H9 (cell line): Measurements from ENCODE around the gene SCML2. TPM values are rescaled to one million over a fixed set of nuclear protein-coding genes. Genes with fewer than 3 reads are reported as not detected.

Experiments used
- DNase-seq: peaks from one replicate; pipeline ENCODE4 v3.0.0-alpha.2; 2017
- H2AFZ ChIP-seq: one replicate; pipeline ENCODE4 v1.6.1; 2013; ENCODE audit warnings: mild to moderate bottlenecking, low read length, control low read depth, moderate library complexity
- H2AK5ac ChIP-seq: 2 replicates; pipeline ENCODE4 v1.6.1; 2013; ENCODE audit warnings: low read length, control low read depth, mixed read lengths; ENCODE audit not compliant: insufficient read length
- H2BK120ac ChIP-seq: one replicate; pipeline ENCODE4 v1.6.1; 2013; ENCODE audit warnings: low read depth, mild to moderate bottlenecking, low read length, control low read depth, inconsistent platforms; ENCODE audit not compliant: poor library complexity, severe bottlenecking
- H2BK12ac ChIP-seq: 2 replicates; pipeline ENCODE4 v1.6.1; 2013; ENCODE audit warnings: low read length, control low read depth, mixed read lengths, low read depth; ENCODE audit not compliant: insufficient read length
- H2BK15ac ChIP-seq: 2 replicates; pipeline ENCODE4 v1.6.1; 2013; ENCODE audit warnings: low read depth, low read length, control low read depth
- H2BK20ac ChIP-seq: one replicate; pipeline ENCODE4 v1.6.1; 2013; ENCODE audit warnings: low read depth, mild to moderate bottlenecking, low read length, control low read depth, inconsistent platforms; ENCODE audit not compliant: poor library complexity, severe bottlenecking
- H2BK5ac ChIP-seq: 2 replicates; pipeline ENCODE4 v1.6.1; 2013; ENCODE audit warnings: low read length, control low read depth, mixed read lengths; ENCODE audit not compliant: insufficient read length
- H3K14ac ChIP-seq: 2 replicates; pipeline ENCODE4 v1.6.1; 2013; ENCODE audit warnings: low read length, control low read depth; ENCODE audit not compliant: insufficient read depth
- H3K18ac ChIP-seq: 2 replicates; pipeline ENCODE4 v1.6.1; 2013; ENCODE audit warnings: low read depth, mild to moderate bottlenecking, mixed read lengths, low read length, control low read depth; ENCODE audit not compliant: insufficient read length
- H3K23ac ChIP-seq: 2 replicates; pipeline ENCODE4 v1.6.1; 2013; ENCODE audit warnings: low read length, control low read depth, mixed read lengths, low read depth; ENCODE audit not compliant: insufficient read length
- H3K23me2 ChIP-seq: 2 replicates; pipeline ENCODE4 v1.6.1; 2013; ENCODE audit warnings: low read depth, mild to moderate bottlenecking, mixed read lengths, low read length, control low read depth; ENCODE audit not compliant: insufficient read length, poor library complexity, severe bottlenecking
- H3K27ac ChIP-seq: 2 replicates; pipeline ENCODE4 v1.5.1; 2013; ENCODE audit warnings: low read length, control low read depth, mixed read lengths, low read depth; ENCODE audit not compliant: insufficient read length
- H3K27me3 ChIP-seq: 2 replicates; pipeline ENCODE4 v1.6.1; 2013; ENCODE audit warnings: low read length, control low read depth, inconsistent platforms; ENCODE audit not compliant: insufficient read depth
- H3K4ac ChIP-seq: 2 replicates; pipeline ENCODE4 v1.6.1; 2013; ENCODE audit warnings: low read depth, mild to moderate bottlenecking, control low read depth, inconsistent platforms, low read length, moderate library complexity
- H3K4me1 ChIP-seq: 2 replicates; pipeline ENCODE4 v1.6.1; 2013; ENCODE audit warnings: low read length, control low read depth, inconsistent platforms; ENCODE audit not compliant: insufficient read depth
- H3K4me2 ChIP-seq: 2 replicates; pipeline ENCODE4 v1.6.1; 2013; ENCODE audit warnings: low read length, control low read depth, mixed read lengths; ENCODE audit not compliant: insufficient read length, insufficient read depth
- H3K56ac ChIP-seq: 2 replicates; pipeline ENCODE4 v1.6.1; 2013; ENCODE audit warnings: low read depth, mild to moderate bottlenecking, mixed read lengths, low read length, control low read depth; ENCODE audit not compliant: insufficient read length
- H3K79me1 ChIP-seq: 2 replicates; pipeline ENCODE4 v1.6.1; 2013; ENCODE audit warnings: low read depth, mild to moderate bottlenecking, moderate library complexity, low read length, control low read depth, inconsistent platforms; ENCODE audit not compliant: insufficient read depth, poor library complexity, severe bottlenecking
- H3K79me2 ChIP-seq: 2 replicates; pipeline ENCODE4 v1.6.1; 2013; ENCODE audit warnings: low read length, control low read depth, inconsistent platforms; ENCODE audit not compliant: insufficient read depth
- H3K9ac ChIP-seq: 2 replicates; pipeline ENCODE4 v1.6.1; 2013; ENCODE audit warnings: low read length, control low read depth, mixed read lengths; ENCODE audit not compliant: insufficient read length; ENCODE audit errors: extremely low read depth
- H3K9me3 ChIP-seq: one replicate; pipeline ENCODE4 v1.6.1; 2013; ENCODE audit warnings: low read depth, low read length, inconsistent platforms; ENCODE audit not compliant: control insufficient read depth
- H3T11ph ChIP-seq: one replicate; pipeline ENCODE4 v1.6.1; 2013; ENCODE audit warnings: mild to moderate bottlenecking, low read length, control low read depth, inconsistent platforms
- H4K20me1 ChIP-seq: one replicate; pipeline ENCODE4 v1.6.1; 2013; ENCODE audit not compliant: control insufficient read depth, insufficient read length, insufficient read depth
- H4K5ac ChIP-seq: 2 replicates; pipeline ENCODE4 v1.6.1; 2013; ENCODE audit warnings: low read depth, mild to moderate bottlenecking, mixed read lengths, low read length, control low read depth; ENCODE audit not compliant: insufficient read length
- H4K8ac ChIP-seq: replicated peaks from 2 replicates; pipeline ENCODE4 v1.6.1; 2013; ENCODE audit warnings: low read length, control low read depth, mixed read lengths, low read depth; ENCODE audit not compliant: insufficient read length
- H4K91ac ChIP-seq: 2 replicates; pipeline ENCODE4 v1.6.1; 2013; ENCODE audit warnings: low read depth, mild to moderate bottlenecking, moderate library complexity, mixed read lengths, low read length, control low read depth; ENCODE audit not compliant: insufficient read length
- H3K27ac Mint-ChIP-seq, 3 experiments: 2 replicates in 2 of 3; 3 replicates in 1 of 3; pipeline ENCODE4 v1.8.0; 2020 to 2021; ENCODE audit warnings: mixed read lengths in 3 of 3, mild to moderate bottlenecking in 1 of 3, moderate library complexity in 1 of 3
- H3K27me3 Mint-ChIP-seq: 2 replicates; pipeline ENCODE4 v1.8.0; 2021; ENCODE audit warnings: low read depth, mild to moderate bottlenecking, moderate library complexity, mixed read lengths
- H3K36me3 Mint-ChIP-seq, 3 experiments: 2 replicates in 2 of 3; 3 replicates in 1 of 3; pipeline ENCODE4 v1.8.0; 2020 to 2021; ENCODE audit warnings: low read depth in 3 of 3, mixed read lengths in 3 of 3; ENCODE audit not compliant: insufficient read depth in 1 of 3
- H3K4me1 Mint-ChIP-seq, 2 experiments: 2 replicates each; pipeline ENCODE4 v1.8.0; 2020; ENCODE audit warnings: mixed read lengths in 2 of 2
- H3K4me3 Mint-ChIP-seq, 2 experiments: 2 replicates in 1 of 2; 3 replicates in 1 of 2; pipeline ENCODE4 v1.8.0; 2020 to 2021; ENCODE audit warnings: mild to moderate bottlenecking in 2 of 2, mixed read lengths in 2 of 2, moderate library complexity in 1 of 2
- H3K9me3 Mint-ChIP-seq, 2 experiments: 2 replicates in 1 of 2; 3 replicates in 1 of 2; pipeline ENCODE4 v1.8.0; 2020; ENCODE audit warnings: mild to moderate bottlenecking in 2 of 2, mixed read lengths in 2 of 2, moderate library complexity in 1 of 2
- WGBS: extraction: QIAGEN DNeasy Blood & Tissue Kit; methylation state at CpG from one replicate; pipeline ENCODE4 v1.1.7; 2013; ENCODE audit warnings: missing lambda C conversion rate, low lambda C conversion rate, mixed read lengths; ENCODE audit not compliant: insufficient read length; ENCODE audit errors: extremely low coverage; 5-methylcytosine and 5-hydroxymethylcytosine counted together
- total RNA-seq: library from RNA; stranded (reverse); gene quantifications from 2 replicates; pipeline ENCODE4 v1.2.1, GENCODE V29; 2021
- TF ChIP-seq, protein P1 (sequence below): fragments of 200-600 bp; sonication (generic); conservative IDR thresholded peaks from 3 replicates; pipeline ENCODE4 v1.8.0; 2021; ENCODE audit warnings: antibody characterized with exemption, mild to moderate bottlenecking

The SCML2 gene
- total RNA-seq, 1 experiment from 2014 or later, result 15.5 TPM

DNA sequence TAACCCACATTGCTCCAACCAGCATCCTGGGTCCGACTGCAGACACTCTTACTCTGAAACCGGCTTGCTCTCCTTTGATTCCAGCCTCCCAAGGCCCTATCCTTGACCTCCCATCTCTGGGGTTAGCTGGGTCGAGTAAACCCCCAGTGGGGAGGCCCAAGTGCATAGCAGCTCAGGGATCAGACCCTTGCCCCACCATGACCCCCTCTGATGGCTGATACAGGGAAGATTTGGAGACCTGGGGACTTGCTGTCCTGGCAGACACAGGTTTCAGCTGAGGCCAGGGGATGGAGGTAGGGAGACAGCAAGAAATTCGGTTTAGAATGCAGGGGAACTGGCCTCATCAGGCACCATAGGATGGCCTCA, 47.3 kb upstream of the SCML2 start:
- Histone ChIP-seq H4K91ac (no peak overlapping the region), H3K9me3 (peaks cover 21% of the 10 kb centered on the region), H3K14ac (no peak overlapping the region), H3K79me2 (no peaks in the 10 kb centered on the region), H2BK120ac (no peak overlapping the region), H3K4me2 (no peak overlapping the region), H3K23ac (no peak overlapping the region), H2BK15ac (no peak overlapping the region), H3K79me1 (no peaks in the 10 kb centered on the region), H4K5ac (no peak overlapping the region), H3K23me2 (no peaks in the 10 kb centered on the region), H4K8ac (no peak overlapping the region), H3T11ph (no peak overlapping the region), H2AK5ac (no peak overlapping the region), H3K27ac (no peak overlapping the region), H4K20me1 (no peaks in the 10 kb centered on the region), H3K9ac (no peak overlapping the region), H3K27me3 (no peaks in the 10 kb centered on the region), H3K18ac (no peak overlapping the region), H2BK5ac (no peak overlapping the region), H2BK12ac (no peak overlapping the region), H3K4ac (no peak overlapping the region), H2AFZ (no peak overlapping the region), H3K56ac (no peak overlapping the region), H2BK20ac (no peak overlapping the region), H3K4me1 (no peaks in the 10 kb centered on the region)
- no peak overlapping the region for H3K4me3 Mint-ChIP-seq
- WGBS, result no CpG with 5 or more reads among the region's 4 CpGs
- H3K9me3 Mint-ChIP-seq, result peaks cover 63 to 78% of the 10 kb centered on the region in 2 experiments
- H3K27ac Mint-ChIP-seq, result no peak overlapping the region
- H3K36me3 Mint-ChIP-seq, result peaks cover 3 to 4% (median 3%) of the 10 kb centered on the region in 3 experiments; a peak in 6 of 7 replicates
- no peaks in the 10 kb centered on the region; the same call in 1 of the 2 replicates for H3K27me3 Mint-ChIP-seq
- TF ChIP-seq, protein P1, sequence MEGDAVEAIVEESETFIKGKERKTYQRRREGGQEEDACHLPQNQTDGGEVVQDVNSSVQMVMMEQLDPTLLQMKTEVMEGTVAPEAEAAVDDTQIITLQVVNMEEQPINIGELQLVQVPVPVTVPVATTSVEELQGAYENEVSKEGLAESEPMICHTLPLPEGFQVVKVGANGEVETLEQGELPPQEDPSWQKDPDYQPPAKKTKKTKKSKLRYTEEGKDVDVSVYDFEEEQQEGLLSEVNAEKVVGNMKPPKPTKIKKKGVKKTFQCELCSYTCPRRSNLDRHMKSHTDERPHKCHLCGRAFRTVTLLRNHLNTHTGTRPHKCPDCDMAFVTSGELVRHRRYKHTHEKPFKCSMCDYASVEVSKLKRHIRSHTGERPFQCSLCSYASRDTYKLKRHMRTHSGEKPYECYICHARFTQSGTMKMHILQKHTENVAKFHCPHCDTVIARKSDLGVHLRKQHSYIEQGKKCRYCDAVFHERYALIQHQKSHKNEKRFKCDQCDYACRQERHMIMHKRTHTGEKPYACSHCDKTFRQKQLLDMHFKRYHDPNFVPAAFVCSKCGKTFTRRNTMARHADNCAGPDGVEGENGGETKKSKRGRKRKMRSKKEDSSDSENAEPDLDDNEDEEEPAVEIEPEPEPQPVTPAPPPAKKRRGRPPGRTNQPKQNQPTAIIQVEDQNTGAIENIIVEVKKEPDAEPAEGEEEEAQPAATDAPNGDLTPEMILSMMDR, result no peak
- H3K4me1 Mint-ChIP-seq, result no peaks in the 10 kb centered on the region
- no peak for DNase-seq
